HEK293 (cell line): ENCODE data around the gene HS3ST3A1.

Experiments
- CTCF ChIA-PET: fragments of 350-600 bp; formaldehyde crosslinking; extraction: SDS; loops from one replicate; lab custom pipeline; 2021; ENCODE audit warnings: antibody characterized with exemption; lab: Yijun Ruan, JAX
- POLR2A ChIA-PET: fragments of 300-600 bp; formaldehyde crosslinking; extraction: SDS; loops from one replicate; lab custom pipeline; 2020; ENCODE audit warnings: antibody characterized with exemption, inconsistent platforms; lab: Yijun Ruan, JAX
- H3K27ac ChIP-seq: fragments of 200-500 bp; sonication (Bioruptor generic); 2 replicates; pipeline ENCODE4 v1.5.1; 2014; ENCODE audit warnings: low read depth, low read length, control low read depth, inconsistent platforms; ENCODE audit errors: extremely low read depth
- H3K36me3 ChIP-seq, 2 experiments: fragments of 200-500 bp in 1 of 2; sonication (Bioruptor generic) in 1 of 2; 1 replicate in 1 of 2; 2 replicates in 1 of 2; pipeline ENCODE4 v1.5.1; 2014 to 2017; ENCODE audit warnings: inconsistent platforms in 2 of 2, low read length in 2 of 2; ENCODE audit not compliant: control insufficient read depth in 2 of 2, insufficient read depth in 1 of 2
- H3K4me1 ChIP-seq: fragments of 200-500 bp; sonication (Bioruptor generic); 2 replicates; pipeline ENCODE4 v1.5.1; 2014; ENCODE audit warnings: mild to moderate bottlenecking, low read length, inconsistent platforms; ENCODE audit not compliant: control insufficient read depth, insufficient read depth
- H3K4me3 ChIP-seq: 2 replicates; pipeline ENCODE4 v1.5.1; 2011; ENCODE audit warnings: low read depth, mild to moderate bottlenecking, control low read depth, low read length, moderate library complexity
- H3K9me3 ChIP-seq: fragments of 200-500 bp; sonication (Bioruptor generic); 2 replicates; pipeline ENCODE4 v1.5.1; 2014; ENCODE audit warnings: low read depth, low read length, inconsistent platforms; ENCODE audit not compliant: control insufficient read depth, insufficient read depth
- BCL11B ChIP-seq: fragments of 450-650 bp; formaldehyde crosslinking; IDR thresholded peaks from 2 replicates; pipeline ENCODE4 v1.5.1; 2016; ENCODE audit warnings: low read depth, missing biosample characterization, missing genetic modification characterization
- HIC1 ChIP-seq: fragments of 450-650 bp; formaldehyde crosslinking; IDR thresholded peaks from 2 replicates; pipeline ENCODE4 v1.5.1; 2016; ENCODE audit warnings: missing biosample characterization, missing genetic modification characterization
- HOXA7 ChIP-seq: sonication (generic); formaldehyde crosslinking; IDR thresholded peaks from 2 replicates; pipeline ENCODE4 v1.8.1; 2022; ENCODE audit warnings: missing genetic modification reagents, borderline replicate concordance
- IKZF3 ChIP-seq: fragments of 450-650 bp; IDR thresholded peaks from 2 replicates; pipeline ENCODE4 v1.5.0; 2018; ENCODE audit warnings: missing biosample characterization, mild to moderate bottlenecking, missing genetic modification characterization, moderate library complexity
- SALL2 ChIP-seq: fragments of 450-650 bp; formaldehyde crosslinking; IDR thresholded peaks from 2 replicates; pipeline ENCODE4 v1.5.0; 2017; ENCODE audit warnings: missing biosample characterization, mild to moderate bottlenecking, missing genetic modification characterization, borderline replicate concordance
- TCF7L2 ChIP-seq: IDR thresholded peaks from 2 replicates; pipeline ENCODE4 v1.6.1; 2011; ENCODE audit warnings: low read depth, mild to moderate bottlenecking, inconsistent platforms, low read length, moderate library complexity, borderline replicate concordance
- ZBTB8A ChIP-seq: fragments of 450-650 bp; formaldehyde crosslinking; IDR thresholded peaks from 2 replicates; pipeline ENCODE4 v1.5.1; 2016; ENCODE audit warnings: missing biosample characterization, missing genetic modification characterization
- ZIC2 ChIP-seq: fragments of 450-650 bp; formaldehyde crosslinking; IDR thresholded peaks from 2 replicates; pipeline ENCODE4 v1.5.1; 2016; ENCODE audit warnings: missing biosample characterization, missing genetic modification characterization
- ZNF121 ChIP-seq: fragments of 450-650 bp; formaldehyde crosslinking; IDR thresholded peaks from 2 replicates; pipeline ENCODE4 v1.5.1; 2016; ENCODE audit warnings: missing biosample characterization, missing genetic modification characterization
- ZNF132 ChIP-seq: fragments of 450-650 bp; formaldehyde crosslinking; IDR thresholded peaks from 2 replicates; pipeline ENCODE4 v1.5.1; 2017; ENCODE audit warnings: missing biosample characterization, missing genetic modification characterization, borderline replicate concordance
- ZNF157 ChIP-seq: fragments of 450-650 bp; formaldehyde crosslinking; IDR thresholded peaks from 2 replicates; pipeline ENCODE4 v1.5.1; 2016; ENCODE audit warnings: missing biosample characterization, missing genetic modification characterization
- ZNF202 ChIP-seq: fragments of 450-650 bp; formaldehyde crosslinking; IDR thresholded peaks from 2 replicates; pipeline ENCODE4 v1.5.1; 2016; ENCODE audit warnings: missing biosample characterization, missing genetic modification characterization, borderline replicate concordance
- ZNF211 ChIP-seq: fragments of 450-650 bp; formaldehyde crosslinking; IDR thresholded peaks from 2 replicates; pipeline ENCODE4 v1.5.1; 2016; ENCODE audit warnings: low read depth, missing biosample characterization, missing genetic modification characterization
- ZNF214 ChIP-seq: fragments of 450-650 bp; formaldehyde crosslinking; IDR thresholded peaks from 2 replicates; pipeline ENCODE4 v1.5.1; 2017; ENCODE audit warnings: missing biosample characterization, mild to moderate bottlenecking, missing genetic modification characterization, borderline replicate concordance
- ZNF24 ChIP-seq: fragments of 450-650 bp; formaldehyde crosslinking; IDR thresholded peaks from 2 replicates; pipeline ENCODE4 v1.5.1; 2016; ENCODE audit warnings: missing biosample characterization, missing genetic modification characterization
- ZNF311 ChIP-seq: fragments of 450-650 bp; formaldehyde crosslinking; IDR thresholded peaks from 2 replicates; pipeline ENCODE4 v1.5.1; 2017; ENCODE audit warnings: missing biosample characterization, missing genetic modification characterization, borderline replicate concordance
- ZNF335 ChIP-seq: fragments of 450-650 bp; formaldehyde crosslinking; conservative IDR thresholded peaks from 2 replicates; pipeline ENCODE4 v1.5.1; 2016; ENCODE audit warnings: missing biosample characterization, missing genetic modification characterization
- ZNF37A ChIP-seq: fragments of 450-650 bp; IDR thresholded peaks from 2 replicates; pipeline ENCODE4 v1.5.1; 2018; ENCODE audit warnings: missing biosample characterization, missing genetic modification characterization
- ZNF544 ChIP-seq: fragments of 450-650 bp; formaldehyde crosslinking; IDR thresholded peaks from 2 replicates; pipeline ENCODE4 v1.5.0; 2017; ENCODE audit warnings: missing biosample characterization, missing genetic modification characterization
- ZNF555 ChIP-seq: fragments of 450-650 bp; formaldehyde crosslinking; conservative IDR thresholded peaks from 2 replicates; pipeline ENCODE4 v1.5.1; 2017; ENCODE audit warnings: missing biosample characterization, mild to moderate bottlenecking, missing genetic modification characterization, inconsistent platforms
- ZNF585B ChIP-seq: fragments of 450-650 bp; formaldehyde crosslinking; IDR thresholded peaks from 2 replicates; pipeline ENCODE4 v1.5.1; 2016; ENCODE audit warnings: missing biosample characterization, missing genetic modification characterization
- ZNF623 ChIP-seq: fragments of 450-650 bp; formaldehyde crosslinking; IDR thresholded peaks from 2 replicates; pipeline ENCODE4 v1.5.1; 2016; ENCODE audit warnings: missing biosample characterization, missing genetic modification characterization
- TF ChIP-seq, protein P1 (sequence below): fragments of 450-650 bp; formaldehyde crosslinking; IDR thresholded peaks from 2 replicates; pipeline ENCODE4 v1.5.1; 2016; ENCODE audit warnings: missing biosample characterization, missing genetic modification characterization
- TF ChIP-seq, protein P2 (sequence below): fragments of 450-650 bp; formaldehyde crosslinking; IDR thresholded peaks from 2 replicates; pipeline ENCODE4 v1.5.1; 2016; ENCODE audit warnings: missing biosample characterization, missing genetic modification characterization, low read depth

HS3ST3A1 gene

DNA sequence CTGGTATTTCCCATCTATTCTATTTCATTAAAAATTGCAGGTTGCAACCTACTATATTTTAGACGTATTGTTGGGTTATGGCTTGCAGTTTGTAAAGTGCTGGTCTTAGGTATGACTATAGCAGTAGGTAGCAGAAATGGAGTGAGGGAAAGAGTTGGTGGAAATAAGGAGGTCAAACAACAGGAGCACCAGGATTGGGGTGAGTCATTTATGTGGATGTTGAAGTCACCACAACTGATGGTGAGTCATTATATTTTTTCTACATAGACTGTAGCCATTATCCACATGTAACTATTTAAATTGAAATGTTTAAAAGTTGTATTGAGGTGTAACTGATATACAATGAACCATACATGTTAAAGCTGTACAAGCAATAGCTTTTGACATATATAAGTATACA lies 25.0 kb upstream of the HS3ST3A1 start (continued):
- TF ChIP-seq, protein P1, sequence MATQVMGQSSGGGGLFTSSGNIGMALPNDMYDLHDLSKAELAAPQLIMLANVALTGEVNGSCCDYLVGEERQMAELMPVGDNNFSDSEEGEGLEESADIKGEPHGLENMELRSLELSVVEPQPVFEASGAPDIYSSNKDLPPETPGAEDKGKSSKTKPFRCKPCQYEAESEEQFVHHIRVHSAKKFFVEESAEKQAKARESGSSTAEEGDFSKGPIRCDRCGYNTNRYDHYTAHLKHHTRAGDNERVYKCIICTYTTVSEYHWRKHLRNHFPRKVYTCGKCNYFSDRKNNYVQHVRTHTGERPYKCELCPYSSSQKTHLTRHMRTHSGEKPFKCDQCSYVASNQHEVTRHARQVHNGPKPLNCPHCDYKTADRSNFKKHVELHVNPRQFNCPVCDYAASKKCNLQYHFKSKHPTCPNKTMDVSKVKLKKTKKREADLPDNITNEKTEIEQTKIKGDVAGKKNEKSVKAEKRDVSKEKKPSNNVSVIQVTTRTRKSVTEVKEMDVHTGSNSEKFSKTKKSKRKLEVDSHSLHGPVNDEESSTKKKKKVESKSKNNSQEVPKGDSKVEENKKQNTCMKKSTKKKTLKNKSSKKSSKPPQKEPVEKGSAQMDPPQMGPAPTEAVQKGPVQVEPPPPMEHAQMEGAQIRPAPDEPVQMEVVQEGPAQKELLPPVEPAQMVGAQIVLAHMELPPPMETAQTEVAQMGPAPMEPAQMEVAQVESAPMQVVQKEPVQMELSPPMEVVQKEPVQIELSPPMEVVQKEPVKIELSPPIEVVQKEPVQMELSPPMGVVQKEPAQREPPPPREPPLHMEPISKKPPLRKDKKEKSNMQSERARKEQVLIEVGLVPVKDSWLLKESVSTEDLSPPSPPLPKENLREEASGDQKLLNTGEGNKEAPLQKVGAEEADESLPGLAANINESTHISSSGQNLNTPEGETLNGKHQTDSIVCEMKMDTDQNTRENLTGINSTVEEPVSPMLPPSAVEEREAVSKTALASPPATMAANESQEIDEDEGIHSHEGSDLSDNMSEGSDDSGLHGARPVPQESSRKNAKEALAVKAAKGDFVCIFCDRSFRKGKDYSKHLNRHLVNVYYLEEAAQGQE (tag by site-specific recombination) = no peak
- no peak for TF ChIP-seq ZNF211 (tag by site-specific recombination)
- no peak for TF ChIP-seq ZNF585B (tag by site-specific recombination)
- TF ChIP-seq ZNF555 (tag by site-specific recombination) = no peak

DNA sequence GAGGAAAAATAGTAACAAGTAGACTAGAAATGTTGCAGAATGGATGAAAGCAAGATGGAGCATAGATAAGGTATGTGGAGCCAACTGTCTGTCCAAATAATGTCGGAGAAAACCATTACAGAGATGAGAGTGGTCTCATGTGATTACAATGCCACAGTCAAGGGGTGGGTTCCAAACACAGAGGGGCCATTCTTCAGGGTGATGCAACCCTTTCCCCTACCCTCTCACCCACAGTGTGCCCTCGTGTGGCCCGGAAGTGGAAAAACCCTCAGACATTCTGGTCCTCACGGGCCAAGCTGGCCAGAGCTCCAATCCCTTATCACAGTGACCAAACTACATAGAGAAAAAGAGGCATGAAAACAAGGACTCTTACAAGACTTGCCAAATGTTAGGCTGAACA lies 17.7 kb upstream of the HS3ST3A1 start:
- Histone ChIP-seq H3K9me3 (no peaks in the 10 kb centered on the region; the same call in 1 of the 2 replicates), H3K4me1 (no peaks in the 10 kb centered on the region), H3K27ac (no peak overlapping the region), H3K36me3 (no peaks in the 10 kb centered on the region), H3K4me3 (no peak overlapping the region)
- ChIA-PET POLR2A (no interaction called here), CTCF (interaction anchor here (0.7 to 1.5 kb wide), 2 partner anchors 171 to 282 kb away, joined by 3 read pairs; no protein-coding TSS in a partner anchor)
- TF ChIP-seq ZNF121 (tag by site-specific recombination) = no peak
- no peak for TF ChIP-seq HOXA7 (CRISPR knock-in tag)
- TF ChIP-seq IKZF3 (tag by site-specific recombination) = no peak
- TF ChIP-seq ZNF623 (tag by site-specific recombination) = no peak
- TF ChIP-seq ZNF311 (tag by site-specific recombination) = no peak
- TF ChIP-seq, protein P2, sequence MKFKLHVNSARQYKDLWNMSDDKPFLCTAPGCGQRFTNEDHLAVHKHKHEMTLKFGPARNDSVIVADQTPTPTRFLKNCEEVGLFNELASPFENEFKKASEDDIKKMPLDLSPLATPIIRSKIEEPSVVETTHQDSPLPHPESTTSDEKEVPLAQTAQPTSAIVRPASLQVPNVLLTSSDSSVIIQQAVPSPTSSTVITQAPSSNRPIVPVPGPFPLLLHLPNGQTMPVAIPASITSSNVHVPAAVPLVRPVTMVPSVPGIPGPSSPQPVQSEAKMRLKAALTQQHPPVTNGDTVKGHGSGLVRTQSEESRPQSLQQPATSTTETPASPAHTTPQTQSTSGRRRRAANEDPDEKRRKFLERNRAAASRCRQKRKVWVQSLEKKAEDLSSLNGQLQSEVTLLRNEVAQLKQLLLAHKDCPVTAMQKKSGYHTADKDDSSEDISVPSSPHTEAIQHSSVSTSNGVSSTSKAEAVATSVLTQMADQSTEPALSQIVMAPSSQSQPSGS (tag by site-specific recombination) = no peak
- no peak for TF ChIP-seq TCF7L2
- no peak for TF ChIP-seq ZNF335 (tag by site-specific recombination)
- TF ChIP-seq HIC1 (tag by site-specific recombination) = no peak
- TF ChIP-seq ZNF157 (tag by site-specific recombination) = no peak
- no peak for TF ChIP-seq ZNF24 (tag by site-specific recombination)
- TF ChIP-seq ZNF202 = no peak
- no peak for TF ChIP-seq ZNF544 (tag by site-specific recombination)
- no peak for TF ChIP-seq ZNF214 (tag by site-specific recombination)
- no peak for TF ChIP-seq SALL2 (tag by site-specific recombination)
- no peak for TF ChIP-seq ZBTB8A (tag by site-specific recombination)
- TF ChIP-seq BCL11B = no peak
- no peak for TF ChIP-seq ZIC2
- TF ChIP-seq ZNF37A (tag by site-specific recombination) = no peak
- TF ChIP-seq ZNF132 (tag by site-specific recombination) = no peak
